SK-N-SH treated with all-trans-retinoic acid at 6 μM for 48 hours (cell line): ENCODE data around the gene OTUB1.

Experiments
- ARNTL ChIP-seq: fragments of 450-650 bp; formaldehyde crosslinking; IDR thresholded peaks from 2 replicates; pipeline ENCODE4 v1.5.0; 2020; ENCODE audit warnings: low read depth, mild to moderate bottlenecking, moderate library complexity, borderline replicate concordance
- CREB5 ChIP-seq: fragments of 250-450 bp; sonication (Bioruptor Pico); IDR thresholded peaks from 2 replicates; pipeline ENCODE4 v1.5.1; 2020; ENCODE audit warnings: low read depth, mild to moderate bottlenecking, moderate library complexity
- GLIS3 ChIP-seq: fragments of 250-450 bp; sonication (Bioruptor Pico); IDR thresholded peaks from 2 replicates; pipeline ENCODE4 v1.5.0; 2020; ENCODE audit warnings: mild to moderate bottlenecking, moderate library complexity
- PATZ1 ChIP-seq: fragments of 250-450 bp; sonication (Bioruptor Pico); IDR thresholded peaks from 2 replicates; pipeline ENCODE4 v1.8.0; 2020; ENCODE audit warnings: mild to moderate bottlenecking, moderate library complexity, borderline replicate concordance
- RARB ChIP-seq: fragments of 250-450 bp; sonication (Bioruptor Pico); IDR thresholded peaks from 2 replicates; pipeline ENCODE4 v1.8.0; 2021; ENCODE audit warnings: mild to moderate bottlenecking, moderate library complexity
- TCF4 ChIP-seq: fragments of 250-450 bp; sonication (Bioruptor Pico); IDR thresholded peaks from 2 replicates; pipeline ENCODE4 v1.8.0; 2021; ENCODE audit warnings: mild to moderate bottlenecking, moderate library complexity, borderline replicate concordance
- ZC3H10 ChIP-seq: fragments of 250-450 bp; sonication (Bioruptor Pico); IDR thresholded peaks from 2 replicates; pipeline ENCODE4 v1.5.1; 2021; ENCODE audit warnings: mild to moderate bottlenecking, moderate library complexity
- ZFP30 ChIP-seq: fragments of 450-650 bp; formaldehyde crosslinking; IDR thresholded peaks from 2 replicates; pipeline ENCODE4 v1.5.0; 2022; ENCODE audit warnings: mild to moderate bottlenecking, moderate library complexity
- ZNF565 ChIP-seq: fragments of 450-650 bp; formaldehyde crosslinking; conservative IDR thresholded peaks from 2 replicates; pipeline ENCODE4 v1.5.0; 2020; ENCODE audit warnings: low read depth, mild to moderate bottlenecking, moderate library complexity
- ZNF8 ChIP-seq: fragments of 450-650 bp; formaldehyde crosslinking; IDR thresholded peaks from 2 replicates; pipeline ENCODE4 v1.5.0; 2020; ENCODE audit warnings: mild to moderate bottlenecking, moderate library complexity

DNA sequence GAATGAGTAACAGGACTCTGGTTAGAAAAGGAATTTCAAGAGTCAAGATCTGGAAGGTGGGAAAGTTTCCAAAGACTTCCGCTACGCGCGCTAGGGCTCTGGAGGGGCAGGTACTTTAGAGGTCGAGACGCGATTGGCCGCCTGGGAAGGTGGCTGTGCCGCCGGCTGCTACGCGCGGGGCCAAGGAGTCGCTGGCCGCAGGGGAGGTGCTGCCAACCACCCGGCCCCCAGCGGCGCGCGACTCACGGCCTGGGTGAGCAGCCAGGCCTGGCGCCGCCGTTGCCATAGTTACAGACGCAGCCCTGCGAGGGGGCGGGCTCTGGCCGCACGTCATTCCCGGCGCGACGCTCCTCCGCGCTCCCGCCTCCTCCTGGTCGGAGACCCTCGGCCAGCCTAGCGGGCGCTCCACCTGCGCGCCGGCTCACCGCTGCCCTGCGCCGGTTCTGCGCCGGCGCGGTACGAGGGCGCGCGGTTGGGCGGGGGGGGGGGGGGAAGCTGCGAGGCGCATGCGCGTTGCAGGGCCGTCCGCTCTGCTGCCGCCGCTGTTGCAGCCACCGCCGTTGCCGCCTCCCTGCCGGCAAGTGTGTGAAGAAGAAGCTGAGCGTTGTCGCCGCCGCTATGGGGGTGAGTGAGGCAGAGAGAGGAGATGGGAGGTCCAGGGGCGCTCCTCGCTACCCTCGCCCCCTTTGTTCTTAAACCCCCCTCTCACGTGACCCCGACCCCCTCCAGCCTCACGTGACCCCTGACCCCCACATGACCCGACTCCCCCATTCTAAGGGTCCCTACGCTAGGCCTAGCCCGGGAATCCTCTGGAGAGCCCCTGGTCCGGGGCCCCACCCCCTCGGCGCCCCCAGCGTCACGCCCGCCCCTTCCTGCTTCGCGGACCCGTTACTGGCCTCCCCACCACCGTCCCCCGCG is 47.5 kb upstream of the OTUB1 start, which contains the start of gene NAA40:
- no peak for TF ChIP-seq CREB5 (CRISPR knock-in tag)
- no peak for TF ChIP-seq TCF4
- TF ChIP-seq ARNTL (CRISPR knock-in tag), result no peak
- no peak for TF ChIP-seq ZNF8 (CRISPR knock-in tag)
- TF ChIP-seq GLIS3, result no peak
- no peak for TF ChIP-seq RARB (CRISPR knock-in tag)
- no peak for TF ChIP-seq PATZ1
- TF ChIP-seq ZFP30, result no peak
- no peak for TF ChIP-seq ZC3H10
- no peak for TF ChIP-seq ZNF565 (CRISPR knock-in tag)
